GM12891 (cell line): ENCODE measurements around the gene CDKN2D.

Experiments used
- DNase-seq: peaks from one replicate; pipeline ENCODE4 v3.0.0; 2011; ENCODE audit warnings: low spot score; ENCODE audit not compliant: insufficient read length
- FAIRE-seq: peaks from 2 replicates; lab custom pipeline; 2011; peaks lifted over from hg19 to GRCh38; lab: Jason Lieb, UNC
- PAX5 ChIP-seq: IDR thresholded peaks from 2 replicates; pipeline ENCODE4 v1.6.1; 2011; ENCODE audit warnings: low read length, moderate library complexity, mild to moderate bottlenecking; ENCODE audit not compliant: insufficient read depth, severe bottlenecking
- POLR2A ChIP-seq: IDR thresholded peaks from 2 replicates; pipeline ENCODE4 v1.6.1; 2011; ENCODE audit warnings: low read depth, low read length, control low read depth
- POLR2AphosphoS5 ChIP-seq: IDR thresholded peaks from 2 replicates; pipeline ENCODE4 v1.6.1; 2011; ENCODE audit warnings: low read depth, low read length, control low read depth
- POU2F2 ChIP-seq: IDR thresholded peaks from 2 replicates; pipeline ENCODE4 v1.6.1; 2011; ENCODE audit warnings: low read depth, mild to moderate bottlenecking, control low read depth, low read length, moderate library complexity
- SPI1 ChIP-seq: IDR thresholded peaks from 2 replicates; pipeline ENCODE4 v1.6.1; 2011; ENCODE audit warnings: low read depth, low read length, control low read depth
- TAF1 ChIP-seq: IDR thresholded peaks from 2 replicates; pipeline ENCODE4 v1.6.1; 2011; ENCODE audit warnings: low read depth, low read length, control low read depth

Gene CDKN2D

DNA sequence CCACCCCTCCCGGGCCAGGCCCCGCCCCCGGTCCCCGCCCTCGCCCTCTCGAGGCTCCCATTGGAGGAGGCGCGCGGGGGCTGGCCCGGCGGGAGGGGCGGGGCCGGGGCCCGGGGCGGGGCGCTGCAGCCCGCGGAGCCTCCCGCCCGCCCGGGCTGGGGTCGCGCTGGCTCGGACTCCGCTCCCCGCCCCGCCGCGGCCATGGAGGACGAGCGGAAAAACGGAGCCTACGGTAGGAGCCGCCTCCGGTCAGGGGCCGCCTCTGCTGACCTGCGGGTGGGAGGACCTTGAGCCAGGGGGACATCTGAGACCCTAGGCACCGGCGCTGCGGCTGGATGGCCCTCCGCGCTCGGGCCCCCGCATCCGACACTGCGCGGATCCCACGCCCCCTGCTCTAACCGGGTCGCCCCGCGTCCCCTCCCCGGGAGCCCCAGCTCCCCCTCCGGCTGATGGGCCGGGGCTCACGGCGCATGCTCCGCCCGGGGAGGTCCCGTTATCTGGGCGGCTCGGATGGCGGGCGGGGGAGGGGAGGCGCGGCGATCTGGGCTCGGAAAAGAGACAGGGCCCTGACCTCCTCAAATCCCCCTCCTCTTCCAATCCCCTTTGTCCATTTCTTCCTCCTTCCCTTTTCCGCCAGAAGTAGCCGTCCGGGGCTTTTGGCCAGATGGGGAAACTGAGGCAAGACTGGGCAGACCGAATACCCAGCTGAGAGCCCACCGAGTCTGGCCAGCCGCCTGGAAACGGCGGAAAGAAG, 33.7 kb upstream of the CDKN2D start:
- DNase-seq (peak; percentile 92), FAIRE-seq (peak; percentile 45)
- TF ChIP-seq TAF1 (peak; percentile 6; the same call in 1 of the 2 replicates), PAX5 (no peak), SPI1 (no peak), POLR2AphosphoS5 (no peak), POLR2A (no peak), POU2F2 (no peak)

DNA sequence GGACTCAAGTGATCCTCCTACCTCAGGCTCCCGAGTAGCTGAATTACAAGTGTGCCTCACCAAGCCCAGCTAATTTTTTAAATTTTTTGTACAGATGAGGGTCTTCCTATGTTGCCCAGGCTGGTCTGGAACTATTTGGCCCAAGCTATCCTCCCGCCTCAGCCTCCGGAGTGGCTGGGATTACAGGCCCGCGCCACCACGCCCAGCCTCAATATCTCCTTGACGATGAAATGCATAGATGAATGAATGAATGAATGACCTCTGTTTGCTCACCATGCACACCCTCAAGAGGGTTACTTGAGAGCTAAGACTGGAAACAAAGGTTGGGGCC, 33.2 kb upstream of the CDKN2D start:
- DNase-seq: no peak
- TF ChIP-seq POLR2A (no peak), PAX5 (no peak), TAF1 (no peak), SPI1 (no peak), POLR2AphosphoS5 (no peak), POU2F2 (no peak)
- no peak for FAIRE-seq

DNA sequence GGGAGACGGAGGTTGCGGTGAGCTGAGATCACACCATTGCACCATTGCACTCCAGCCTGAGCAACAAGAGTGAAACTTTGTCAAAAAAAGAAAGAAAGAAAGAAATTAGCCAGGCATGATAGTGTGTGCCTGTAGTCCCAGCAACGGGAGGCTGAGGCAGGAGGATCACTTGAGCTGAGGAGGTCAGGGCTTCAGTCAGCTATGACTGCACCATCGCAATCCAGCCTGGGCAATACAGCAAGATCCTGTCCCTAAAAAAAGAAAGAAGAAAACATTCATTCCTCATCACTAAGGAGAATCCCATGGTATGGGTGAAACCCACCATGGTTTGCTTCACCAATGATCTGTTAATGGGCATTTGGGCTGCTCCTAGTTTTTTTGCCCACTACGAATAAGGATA, 31.4 kb upstream of the CDKN2D start:
- no peak for DNase-seq
- TF ChIP-seq TAF1 (no peak), POLR2AphosphoS5 (no peak), PAX5 (no peak), POU2F2 (no peak), SPI1 (no peak), POLR2A (no peak)
- FAIRE-seq: no peak

DNA sequence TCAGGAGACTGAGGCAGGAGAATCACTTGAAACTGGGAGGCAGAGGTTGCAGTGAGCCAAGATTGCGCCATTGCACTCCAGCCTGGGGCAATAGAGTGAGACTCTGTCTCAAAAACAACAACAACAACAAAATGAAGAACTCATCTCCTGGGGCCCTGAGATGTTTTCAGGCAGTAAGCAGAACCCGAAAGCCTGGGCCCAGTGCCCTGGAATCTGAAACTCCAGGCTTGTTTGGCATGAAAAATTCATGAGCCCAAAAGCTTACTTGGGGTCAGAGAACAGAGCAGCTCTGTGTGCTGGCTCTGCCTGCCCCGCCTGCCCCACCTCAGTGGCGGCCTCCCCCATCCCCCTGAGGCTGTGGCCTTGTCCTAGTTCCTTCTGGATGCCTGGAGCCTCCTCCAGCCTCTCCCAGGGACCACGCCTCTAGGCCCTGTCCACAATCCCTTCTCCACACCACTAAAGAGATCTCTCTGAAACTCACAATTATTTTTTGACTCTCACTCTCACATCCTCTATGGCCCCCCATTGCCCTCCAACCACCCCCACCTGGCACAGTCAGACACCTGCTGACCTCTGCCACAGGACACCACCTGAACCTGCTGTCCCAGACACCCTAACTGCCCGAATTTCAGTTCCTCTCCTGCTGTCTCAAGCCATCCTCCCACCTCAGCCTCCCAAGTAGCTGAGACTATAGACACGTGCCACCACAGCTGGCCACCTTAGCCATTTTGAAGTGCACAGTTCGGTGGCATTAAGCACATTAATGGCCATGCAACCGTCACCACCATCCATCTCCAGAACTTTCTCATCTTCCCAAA, 25.2 kb upstream of the CDKN2D start:
- no peak for TF ChIP-seq PAX5
- peak; percentile 96 for TF ChIP-seq SPI1
- TF ChIP-seq TAF1: no peak
- TF ChIP-seq POLR2A: no peak
- TF ChIP-seq POU2F2: peak; percentile 30; the same call in 1 of the 2 replicates
- no peak for TF ChIP-seq POLR2AphosphoS5
- DNase-seq (no peak), FAIRE-seq (peak; percentile 87)

DNA sequence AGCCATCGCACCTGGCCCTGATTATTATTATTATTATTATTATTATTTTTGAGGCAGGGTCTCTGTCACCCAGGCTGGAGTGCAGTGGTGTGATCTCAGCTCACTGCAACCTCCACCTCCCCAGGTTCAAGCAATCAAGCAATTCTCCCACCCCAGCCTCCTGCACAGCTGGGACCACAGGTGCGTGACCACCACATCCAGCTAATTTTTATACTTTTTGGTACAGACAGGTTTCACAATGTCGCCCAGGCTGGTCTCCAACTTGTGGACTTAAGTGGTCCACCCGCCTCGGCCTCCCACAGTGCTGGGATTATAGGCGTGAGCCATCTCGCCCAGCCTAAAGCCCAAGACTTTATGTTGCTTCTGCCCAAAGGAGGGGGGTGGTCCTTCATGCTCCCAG, 24.4 kb upstream of the CDKN2D start:
- TF ChIP-seq POLR2AphosphoS5 (no peak), POLR2A (no peak), PAX5 (peak; percentile 76), TAF1 (no peak)
- no peak for FAIRE-seq
- no peak for DNase-seq

DNA sequence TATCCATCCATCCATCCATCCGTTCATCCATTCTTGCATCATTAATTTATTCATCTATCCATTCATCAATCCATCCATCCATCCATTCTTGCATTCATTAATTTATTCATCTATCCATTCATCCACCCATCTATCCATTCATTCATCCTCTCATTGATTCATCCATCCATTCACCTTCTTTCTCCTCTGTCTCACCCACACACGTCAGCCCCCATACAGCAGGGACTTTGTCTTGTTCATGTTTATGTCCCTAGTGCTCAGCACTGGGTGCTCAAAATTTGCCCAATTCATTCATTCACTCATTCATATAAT, 19.0 kb upstream of the CDKN2D start:
- TF ChIP-seq TAF1 (no peak), SPI1 (no peak)
- FAIRE-seq: no peak
- DNase-seq: no peak

DNA sequence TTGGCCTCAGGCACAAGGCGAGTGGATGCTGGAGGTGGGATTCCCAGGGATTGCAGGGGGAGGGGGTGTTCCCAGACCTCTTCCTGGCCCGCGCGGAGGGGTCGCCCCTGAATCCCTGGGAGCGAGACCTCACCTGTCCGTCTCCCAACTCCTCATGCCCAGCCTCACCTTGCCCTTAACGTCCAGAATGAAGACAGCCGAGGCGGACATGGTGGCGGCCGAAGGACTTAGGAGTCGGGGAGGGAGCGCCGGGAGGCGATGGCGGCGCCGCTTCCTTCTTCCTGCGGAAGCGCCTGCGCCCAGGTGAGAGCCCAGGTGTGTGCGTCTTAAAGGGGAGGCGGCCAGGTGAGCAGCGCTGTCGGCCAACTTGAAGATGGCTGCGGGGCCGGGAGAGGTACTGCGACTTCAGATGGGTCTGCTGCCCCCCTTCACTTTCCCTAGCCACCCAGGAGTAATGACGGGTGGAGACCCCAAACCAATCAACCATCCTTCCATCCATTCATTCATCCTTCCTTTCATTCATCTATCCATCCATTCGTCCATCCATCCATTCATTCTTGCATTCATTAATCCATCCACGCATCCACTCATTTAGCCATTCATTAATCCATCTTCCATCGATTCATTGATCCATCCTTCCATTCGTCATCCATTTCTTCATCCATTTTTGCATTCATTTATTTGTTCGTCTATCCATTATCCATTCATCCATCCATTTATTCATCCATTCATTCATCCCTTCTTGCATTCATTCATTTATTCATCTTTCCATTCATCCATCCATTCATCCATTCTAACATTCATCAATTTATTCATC, 18.5 kb upstream of the CDKN2D start, which contains the start of gene AP1M2:
TSS of gene AP1M2 (minus strand) at position 291 of the 817 bp plus-strand sequence. CDS start at position 210, 81 bp downstream.
- no peak for TF ChIP-seq POLR2A
- no peak for TF ChIP-seq POLR2AphosphoS5
- no peak for TF ChIP-seq SPI1
- no peak for TF ChIP-seq POU2F2
- TF ChIP-seq PAX5: no peak
- TF ChIP-seq TAF1: no peak
- no peak for FAIRE-seq
- DNase-seq: no peak

DNA sequence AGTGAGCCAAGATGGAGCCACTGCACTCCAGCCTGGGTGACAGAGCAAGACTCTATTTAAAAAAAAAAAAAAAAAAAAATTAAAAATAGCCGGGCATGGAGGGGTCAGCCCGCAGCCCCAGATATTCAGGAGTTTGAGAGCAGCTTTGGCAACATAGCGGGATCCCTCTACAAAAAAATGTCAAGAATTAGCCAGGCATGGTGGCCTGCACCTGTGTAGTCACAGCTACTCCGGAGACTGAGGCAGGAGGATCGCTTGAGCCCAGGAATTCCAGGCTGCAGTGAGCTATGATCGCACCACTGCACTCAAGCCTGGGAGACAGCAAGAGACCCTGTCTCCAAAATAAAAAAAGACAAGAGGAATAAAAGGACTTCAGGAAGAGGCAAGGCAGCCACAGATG, 17.6 kb upstream of the CDKN2D start:
- TF ChIP-seq SPI1 (no peak), POLR2AphosphoS5 (no peak)
- FAIRE-seq: no peak

DNA sequence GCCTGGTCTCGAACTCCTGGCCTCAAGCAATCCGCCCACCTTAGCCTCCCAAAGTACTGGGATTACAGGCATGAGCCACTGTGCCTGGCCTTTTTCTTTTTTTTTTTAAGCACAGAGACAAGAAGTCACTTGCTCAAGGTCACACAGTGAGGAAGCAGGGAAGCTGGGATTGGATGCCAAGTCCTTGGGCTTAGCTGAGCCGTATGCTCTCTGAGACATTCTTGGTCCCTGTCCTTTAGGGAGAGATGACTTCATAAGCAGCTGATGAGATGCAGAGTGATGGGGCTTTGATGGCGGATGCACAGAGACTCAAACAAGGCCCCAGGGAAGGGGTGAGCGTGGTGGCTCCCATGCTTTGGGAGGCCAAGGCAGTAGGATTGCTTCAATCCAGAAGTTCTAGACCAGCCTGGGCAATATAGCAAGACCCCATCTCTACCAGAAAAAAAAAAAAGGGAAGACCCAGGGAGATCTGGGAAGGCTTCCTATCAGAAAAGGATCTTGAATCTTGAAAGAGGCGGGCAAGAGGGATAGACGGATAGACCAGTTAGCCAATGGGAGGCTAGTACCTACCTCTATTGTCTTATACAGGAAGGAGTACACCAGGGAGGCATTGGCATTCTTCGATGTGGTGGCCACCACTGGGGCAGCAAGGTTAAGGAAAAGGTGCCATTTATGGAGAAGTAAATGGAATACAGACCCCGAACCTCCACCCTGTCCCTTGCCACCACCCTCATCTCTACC, 14.4 kb upstream of the CDKN2D start:
- no peak for DNase-seq
- no peak for FAIRE-seq
- TF ChIP-seq POLR2A (no peak), POLR2AphosphoS5 (no peak), POU2F2 (no peak), TAF1 (no peak), PAX5 (no peak), SPI1 (no peak)

More for the DNA sequence above, 17.6 kb upstream of the CDKN2D start:
- no peak for DNase-seq
